Activated effector memory CD4-positive, alpha-beta T cell treated with anti-CD3 and anti-CD28 coated beads, Interleukin-2, amount 50 U/mL, for 16 hours (primary cell): ENCODE results near the gene PITPNM3.

ENCODE experiments used
- DNase-seq: peaks from one replicate; pipeline ENCODE4 v3.0.0-alpha.2; 2020

PITPNM3 gene

DNA sequence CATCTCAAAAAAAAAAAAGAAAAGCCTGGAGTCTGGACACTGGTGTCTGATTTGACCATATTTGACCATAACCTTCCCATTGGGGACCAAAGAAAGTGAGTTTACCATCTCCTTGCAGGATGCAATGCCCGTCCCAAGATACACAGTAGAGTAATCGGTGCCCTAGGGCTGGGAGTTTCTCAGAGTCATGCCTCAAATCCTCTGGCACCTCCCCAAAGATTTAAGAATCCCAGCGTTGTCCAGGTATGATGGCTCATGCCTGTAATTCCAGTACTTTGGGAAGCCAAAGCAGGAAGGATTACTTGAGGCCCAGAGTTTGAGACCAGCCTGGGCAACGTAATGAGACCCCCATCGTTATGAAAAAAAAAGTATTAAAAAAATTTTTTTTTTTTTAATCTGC is 5.0 kb downstream of the PITPNM3 start:
- DNase-seq = no peak

DNA sequence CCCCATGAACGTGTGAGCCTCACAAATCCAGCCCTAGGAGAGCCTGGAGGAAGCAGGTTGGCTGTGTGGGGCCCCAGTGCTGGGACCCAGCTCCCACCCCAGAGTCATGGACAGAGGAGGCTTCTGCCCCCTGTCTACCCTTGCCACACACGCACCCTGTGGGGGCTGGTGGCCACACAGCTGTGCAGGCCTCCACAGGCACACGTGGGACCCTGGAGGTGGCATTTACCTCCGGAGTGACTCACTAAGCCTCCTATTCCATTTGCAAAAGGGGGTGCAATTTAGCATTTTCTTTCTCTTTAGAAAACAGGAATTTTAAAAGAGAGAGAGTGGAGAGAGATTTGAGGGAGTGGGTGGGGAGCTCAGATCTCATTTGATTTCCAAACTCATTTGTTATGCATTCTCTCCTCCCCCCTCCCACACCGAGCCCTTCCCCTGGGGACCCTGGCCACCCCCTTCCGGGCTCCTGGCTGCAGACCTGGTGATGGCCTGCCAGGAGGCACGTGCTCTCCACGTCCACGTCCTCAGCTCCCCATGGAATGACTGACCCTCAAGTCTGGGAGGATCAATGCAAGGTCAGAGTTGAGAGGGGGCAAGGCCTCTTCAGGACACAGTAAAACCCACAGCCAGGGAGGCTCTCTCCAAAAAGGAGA is 6.8 kb downstream of the PITPNM3 start:
- DNase-seq = no peak

DNA sequence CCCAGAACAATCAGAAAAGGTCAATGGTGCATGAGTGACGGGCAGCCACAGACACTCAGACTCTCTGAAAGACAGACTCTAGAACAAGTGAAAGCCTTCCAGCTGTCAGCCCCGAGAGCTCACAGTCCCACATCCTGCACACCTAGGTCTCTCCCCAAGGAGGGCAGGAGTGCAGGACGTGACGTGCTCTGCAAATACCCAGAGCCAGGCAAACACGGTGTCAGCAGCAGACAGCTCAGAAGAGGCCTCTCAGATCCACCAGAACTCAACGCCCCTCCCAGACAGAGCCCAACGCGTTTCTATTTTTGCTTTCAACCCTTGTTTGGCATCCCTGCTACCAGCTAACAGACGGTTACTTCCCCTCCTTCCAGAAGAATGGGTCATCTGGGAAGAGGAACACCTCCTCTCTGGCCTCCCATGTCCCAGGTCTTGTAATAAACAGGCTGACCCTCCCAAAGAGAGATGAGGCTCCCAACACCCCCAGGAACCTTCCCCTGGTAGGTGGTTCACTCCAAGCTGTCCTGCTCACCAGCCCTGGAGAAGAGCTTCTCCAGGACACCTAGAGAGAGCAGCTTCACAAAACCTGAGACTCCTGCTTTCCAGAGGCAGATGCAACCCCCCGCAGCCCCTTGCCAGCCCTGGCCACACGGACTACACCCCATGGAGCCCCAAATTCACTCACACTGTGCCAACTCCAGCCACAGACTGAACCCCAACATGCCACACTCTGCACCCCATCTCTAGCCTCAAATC is 7.6 kb downstream of the PITPNM3 start:
- no peak for DNase-seq

DNA sequence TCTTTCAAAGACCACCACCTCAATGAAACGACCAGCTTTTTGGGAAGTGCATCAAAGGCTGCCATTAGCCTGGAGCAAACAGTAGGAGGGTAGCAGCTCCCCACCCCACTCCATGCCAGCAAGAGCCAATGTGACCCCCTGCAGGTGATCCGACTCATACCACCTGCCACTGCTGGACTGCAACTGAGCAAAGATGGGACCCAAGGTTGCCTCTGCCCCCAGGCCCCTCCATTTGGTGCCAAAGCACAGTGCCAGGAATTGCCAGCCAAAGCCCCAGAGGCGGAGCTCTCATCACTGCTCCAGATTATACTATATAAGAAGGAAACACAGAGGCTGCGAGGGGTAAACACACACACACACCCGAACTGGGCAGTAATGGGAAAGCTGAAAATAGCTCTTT is 8.3 kb downstream of the PITPNM3 start:
- no peak for DNase-seq

GRCh38 chr17:6547336-6547735 is 9.0 kb downstream of the PITPNM3 start:
- no peak for DNase-seq

DNA sequence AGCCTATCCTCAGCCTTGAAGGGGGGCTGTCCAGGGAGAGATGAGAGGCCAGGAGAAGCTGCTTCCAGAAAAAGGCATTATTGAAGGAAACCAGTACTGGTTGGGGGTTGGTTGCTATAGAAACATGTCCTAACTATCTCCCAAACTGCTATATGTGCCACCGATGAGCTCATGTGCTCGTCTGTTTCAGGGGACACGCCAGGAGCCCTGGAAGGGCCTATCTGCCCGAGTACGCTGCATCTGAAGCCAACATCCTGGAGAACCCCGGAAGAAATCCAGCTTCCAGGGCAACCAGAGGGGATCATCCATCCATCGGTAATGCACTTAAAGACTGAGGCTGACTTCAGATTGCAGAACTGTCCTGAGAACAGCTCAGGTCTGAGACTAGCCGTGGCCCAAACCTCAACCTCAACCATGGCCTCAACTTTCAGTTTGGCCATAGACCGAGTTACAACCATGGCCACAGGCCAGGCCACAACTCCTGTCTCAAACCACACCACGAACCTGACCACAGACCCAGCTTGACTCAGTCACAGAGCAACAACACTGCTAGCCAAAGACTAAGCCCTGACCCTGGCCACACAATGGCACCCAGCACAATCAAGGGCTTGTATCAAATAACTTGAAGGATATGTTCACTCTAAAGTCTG is 10.2 kb downstream of the PITPNM3 start:
- DNase-seq = no peak

DNA sequence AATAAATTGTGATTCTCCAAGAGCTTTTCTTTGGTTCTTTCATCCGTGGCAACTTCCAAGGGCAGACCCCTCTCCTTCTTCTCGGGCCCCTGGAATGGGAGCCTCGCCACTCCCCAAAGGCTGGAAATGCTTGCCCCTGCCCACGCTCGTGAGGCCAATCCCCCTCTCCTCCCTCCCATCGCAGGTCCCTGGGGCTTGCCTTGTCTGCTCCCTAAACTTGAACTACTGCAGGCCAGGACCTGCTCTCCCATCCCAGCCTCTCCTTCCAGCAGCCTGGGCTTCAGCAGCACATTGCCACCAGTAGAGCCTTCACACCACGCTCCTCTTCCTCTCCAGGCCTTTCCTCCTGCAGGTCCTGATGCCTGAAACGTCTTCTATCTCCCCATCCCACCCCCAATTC is 11.1 kb downstream of the PITPNM3 start:
- DNase-seq = no peak

GRCh38 chr17:6544011-6544370 is 12.4 kb downstream of the PITPNM3 start:
- DNase-seq = no peak

GRCh38 chr17:6543079-6544010 is 13.0 kb downstream of the PITPNM3 start:
- no peak for DNase-seq

GRCh38 chr17:6542577-6542976 is 13.8 kb downstream of the PITPNM3 start:
- no peak for DNase-seq

GRCh38 chr17:6541886-6542285 is 14.5 kb downstream of the PITPNM3 start:
- no peak for DNase-seq

DNA sequence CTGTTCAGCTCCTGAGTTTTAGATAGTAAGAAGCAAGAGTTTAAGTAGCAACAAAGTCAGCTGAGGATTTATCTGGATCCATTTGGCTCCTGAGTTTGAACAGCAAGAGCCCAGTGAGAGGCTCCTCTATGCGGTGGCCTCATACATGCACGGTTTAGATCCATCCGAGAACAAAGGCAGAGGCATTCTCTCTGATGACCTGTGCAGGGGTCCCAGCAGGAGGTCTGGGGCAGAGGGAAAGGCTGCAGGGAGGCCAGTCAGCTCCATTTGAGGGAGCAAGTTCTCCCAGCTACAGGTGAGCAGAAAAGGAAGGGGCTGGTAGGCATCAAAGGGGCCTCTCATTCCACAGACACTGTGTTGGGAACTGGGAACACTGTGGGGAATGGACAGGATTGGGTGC is 16.5 kb downstream of the PITPNM3 start:
- DNase-seq = no peak

DNA sequence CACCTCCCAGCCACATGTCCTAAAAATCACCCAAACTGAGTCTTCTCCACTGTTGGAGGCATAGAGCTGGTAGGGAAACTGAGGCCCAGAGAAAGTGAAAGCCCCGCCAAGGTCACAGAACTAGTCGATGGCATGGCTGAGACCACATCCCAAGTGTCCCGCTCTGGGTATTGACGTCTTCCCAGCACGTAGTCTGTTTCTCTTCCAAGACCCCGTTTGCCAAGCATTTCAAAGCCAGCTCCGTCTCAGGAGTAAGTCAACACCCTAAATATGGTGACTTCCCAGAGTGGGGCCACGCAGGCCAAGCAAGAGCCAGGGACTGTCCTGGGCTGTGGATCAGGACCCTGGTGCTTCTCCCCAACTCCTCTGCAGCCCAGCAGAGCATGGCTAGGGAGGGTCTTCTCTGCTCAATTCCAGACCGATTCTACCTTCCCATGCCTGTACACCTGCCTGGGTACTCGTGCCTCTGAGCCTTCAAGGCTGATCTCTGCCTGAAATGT is 19.7 kb downstream of the PITPNM3 start:
- DNase-seq = no peak

- DNase-seq = no peak
These were observed 20.3 kb downstream of the PITPNM3 start for GRCh38 chr17:6536053-6536452.

DNA sequence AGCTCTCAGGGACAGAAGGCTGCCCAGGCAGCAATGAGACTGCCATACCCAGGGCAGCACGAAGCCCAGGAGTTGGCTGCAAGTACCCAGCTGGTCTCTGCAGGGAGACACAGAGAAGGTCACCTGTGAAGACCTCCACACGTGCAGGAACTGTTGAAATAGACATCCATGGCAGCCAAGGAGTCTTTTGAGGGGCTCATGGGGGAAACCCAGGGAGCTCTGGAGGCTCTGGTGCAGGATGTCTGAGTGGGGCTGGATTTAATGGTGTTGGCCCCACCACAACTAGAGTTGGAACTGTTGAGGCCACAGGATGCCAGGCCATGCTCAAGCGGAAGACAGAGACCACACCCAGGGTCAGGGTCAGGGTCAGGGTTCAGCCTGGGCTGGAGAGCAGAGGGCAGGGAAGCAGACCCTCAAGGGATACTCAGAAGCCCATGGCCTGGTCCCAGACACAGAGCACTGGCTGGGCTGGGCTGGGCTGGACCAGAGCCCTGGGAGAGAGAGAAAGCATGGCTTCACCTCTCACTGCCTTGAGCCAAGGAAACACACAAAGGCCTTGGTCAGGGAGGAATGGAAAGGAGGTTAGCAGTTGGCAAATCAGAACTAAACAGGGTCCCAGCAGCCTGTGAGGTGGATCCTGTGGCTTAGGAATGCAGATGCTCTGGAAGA is 21.4 kb downstream of the PITPNM3 start:
- DNase-seq = no peak

GRCh38 chr17:6532441-6532885 is 23.9 kb downstream of the PITPNM3 start:
- no peak for DNase-seq

- DNase-seq = no peak
These were observed 24.8 kb downstream of the PITPNM3 start for GRCh38 chr17:6531575-6531974.

DNA sequence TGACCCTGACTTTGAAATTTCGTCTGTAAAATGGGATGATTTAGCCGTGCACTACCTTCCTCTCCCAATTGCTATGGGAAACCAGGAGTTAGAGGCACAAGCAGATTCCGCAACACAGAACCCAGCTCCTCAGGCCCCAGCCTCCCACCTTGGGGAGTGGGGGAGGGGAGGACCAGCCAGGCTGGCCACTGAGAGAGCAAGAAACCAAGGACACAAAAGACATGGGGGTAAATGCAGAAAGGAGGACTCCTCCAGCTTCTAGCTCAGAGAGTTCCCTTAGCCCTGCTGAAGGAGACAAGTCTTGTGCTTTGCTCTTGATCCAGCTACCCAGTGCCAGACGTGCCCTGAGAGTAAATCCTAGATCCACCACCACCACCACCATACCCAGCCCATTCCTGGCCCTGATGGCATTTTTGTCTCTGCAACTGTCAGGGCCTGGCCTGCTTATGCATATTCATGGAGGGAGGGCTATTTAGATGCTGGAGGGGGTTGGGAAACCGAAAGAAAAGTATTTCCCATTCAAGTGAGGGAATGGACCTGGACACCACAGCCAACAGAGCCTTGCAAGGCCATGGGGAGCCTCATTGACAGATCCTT is 25.9 kb downstream of the PITPNM3 start:
- DNase-seq = no peak

- DNase-seq = no peak
These were observed 27.8 kb downstream of the PITPNM3 start for GRCh38 chr17:6528557-6528956.

DNA sequence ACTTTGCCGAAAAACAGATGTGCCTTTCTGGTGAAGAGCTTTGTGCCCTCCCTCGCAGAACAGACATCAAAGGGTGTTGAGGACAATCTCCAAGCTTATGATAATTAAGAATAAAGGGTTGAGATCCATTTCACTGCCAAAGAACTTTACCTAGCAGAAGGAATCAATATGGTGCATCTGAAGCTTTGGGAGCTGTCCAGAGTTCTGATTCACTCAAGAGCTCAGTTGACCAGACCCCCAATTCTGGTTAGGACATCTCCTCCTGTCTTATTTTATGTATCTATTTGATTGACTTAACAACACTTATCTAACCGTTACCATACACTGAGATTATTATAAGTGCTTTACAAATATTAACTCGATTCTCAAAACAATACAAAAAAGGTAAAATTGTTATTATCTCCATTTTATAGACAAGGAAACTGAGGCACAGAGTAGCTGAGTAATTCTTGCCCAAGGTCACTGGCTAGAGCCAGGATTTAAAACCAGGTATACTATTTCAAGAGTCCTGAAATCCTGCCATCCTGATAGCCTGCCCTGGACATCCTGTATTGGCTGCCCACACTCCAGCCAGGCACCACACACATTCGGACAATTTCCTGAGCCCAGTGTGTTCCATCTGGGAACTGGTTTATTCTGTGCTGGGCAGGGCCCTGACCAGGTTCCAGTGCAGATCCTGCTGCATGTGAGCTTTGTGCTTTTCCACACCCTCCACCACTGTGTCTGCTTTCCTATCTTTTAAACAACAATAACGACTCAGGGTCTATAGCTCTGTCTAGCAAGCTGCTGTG is 29.8 kb downstream of the PITPNM3 start:
- DNase-seq = no peak

DNA sequence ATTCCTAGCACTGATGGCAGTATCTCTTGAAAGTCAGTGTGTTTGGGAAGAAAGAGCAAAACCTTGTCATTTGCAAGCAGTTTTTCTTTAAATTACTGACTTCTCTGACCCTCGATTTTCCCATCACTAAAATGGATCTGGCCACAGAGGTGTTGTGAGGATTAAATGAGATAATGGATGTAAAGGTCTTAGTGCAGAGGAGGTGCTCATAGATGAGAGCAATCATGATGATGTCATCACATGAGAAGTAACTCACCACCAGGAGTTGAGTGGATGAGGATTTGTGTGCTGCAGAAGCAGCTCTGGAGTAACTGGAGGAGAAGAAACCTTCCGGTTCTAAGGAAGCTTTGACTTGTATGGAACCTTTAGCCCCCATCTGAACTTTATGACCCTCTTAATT is 30.6 kb downstream of the PITPNM3 start:
- no peak for DNase-seq
